Measurements from ENCODE around the gene PXDC1. TPM values are rescaled to one million over a fixed set of nuclear protein-coding genes. Genes with fewer than 3 reads are reported as not detected.
"Not testable (repeated sequence)": the region's sequence is repeated elsewhere in the genome, so short reads cannot be mapped to it uniquely, and the experiment has no call there.

Gene PXDC1
- total RNA-seq, 1 donor, result 39.4 TPM

DNA sequence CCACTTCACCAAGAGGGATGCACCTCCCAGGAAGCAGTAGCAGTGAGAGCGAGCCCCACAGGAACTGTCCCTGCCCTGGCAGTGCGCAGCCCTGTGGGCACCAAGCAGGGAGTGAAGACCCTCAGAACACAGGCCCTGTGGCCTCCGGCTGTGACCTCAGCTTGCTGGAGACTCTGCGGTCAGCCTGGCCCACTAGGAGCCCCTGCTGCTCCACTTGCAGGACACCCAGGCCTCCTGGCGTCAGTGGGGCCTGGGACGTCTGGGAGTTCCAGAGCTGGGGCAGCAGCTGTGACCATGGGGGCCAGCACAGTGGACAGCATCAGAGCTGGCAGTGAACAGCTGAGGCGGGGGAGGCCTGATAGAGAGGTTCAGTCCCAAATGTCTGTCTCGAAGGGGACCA lies 28.3 kb downstream of the PXDC1 start:
- H3K4me3 ChIP-seq (ENCODE audit: low read depth, low read length), result no peak overlapping the region
- TF ChIP-seq, protein P1, sequence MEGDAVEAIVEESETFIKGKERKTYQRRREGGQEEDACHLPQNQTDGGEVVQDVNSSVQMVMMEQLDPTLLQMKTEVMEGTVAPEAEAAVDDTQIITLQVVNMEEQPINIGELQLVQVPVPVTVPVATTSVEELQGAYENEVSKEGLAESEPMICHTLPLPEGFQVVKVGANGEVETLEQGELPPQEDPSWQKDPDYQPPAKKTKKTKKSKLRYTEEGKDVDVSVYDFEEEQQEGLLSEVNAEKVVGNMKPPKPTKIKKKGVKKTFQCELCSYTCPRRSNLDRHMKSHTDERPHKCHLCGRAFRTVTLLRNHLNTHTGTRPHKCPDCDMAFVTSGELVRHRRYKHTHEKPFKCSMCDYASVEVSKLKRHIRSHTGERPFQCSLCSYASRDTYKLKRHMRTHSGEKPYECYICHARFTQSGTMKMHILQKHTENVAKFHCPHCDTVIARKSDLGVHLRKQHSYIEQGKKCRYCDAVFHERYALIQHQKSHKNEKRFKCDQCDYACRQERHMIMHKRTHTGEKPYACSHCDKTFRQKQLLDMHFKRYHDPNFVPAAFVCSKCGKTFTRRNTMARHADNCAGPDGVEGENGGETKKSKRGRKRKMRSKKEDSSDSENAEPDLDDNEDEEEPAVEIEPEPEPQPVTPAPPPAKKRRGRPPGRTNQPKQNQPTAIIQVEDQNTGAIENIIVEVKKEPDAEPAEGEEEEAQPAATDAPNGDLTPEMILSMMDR (IDR thresholded peaks at IDR 0.05; ENCODE audit: insufficient read depth, low read length), result no peak
- DNase-seq (ENCODE audit: low read depth), result no peak

DNA sequence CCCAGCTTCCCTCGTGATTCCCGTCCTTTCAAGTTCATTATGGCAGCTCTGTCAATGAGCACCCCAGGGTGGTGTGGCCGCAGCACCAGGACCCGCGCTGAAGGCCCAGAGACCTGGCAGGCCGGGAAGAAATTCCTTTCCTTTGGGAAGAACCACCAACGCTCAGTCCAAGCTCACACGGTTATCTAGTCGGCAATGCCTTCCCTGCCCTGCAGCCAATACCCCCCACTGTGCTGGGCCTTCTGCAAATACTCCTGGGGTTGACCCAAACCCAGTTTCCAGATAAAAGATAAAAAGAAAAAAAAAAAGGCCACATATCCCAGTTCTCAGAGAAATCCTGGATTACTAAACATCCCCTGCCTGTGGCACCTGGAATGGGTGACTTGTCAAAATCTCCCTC lies 28.7 kb downstream of the PXDC1 start:
- no peak for DNase-seq (ENCODE audit: low read depth)
- TF ChIP-seq, protein P1 (IDR thresholded peaks at IDR 0.05; ENCODE audit: insufficient read depth, low read length), result no peak
- H3K4me3 ChIP-seq (ENCODE audit: low read depth, low read length), result no peak overlapping the region

DNA sequence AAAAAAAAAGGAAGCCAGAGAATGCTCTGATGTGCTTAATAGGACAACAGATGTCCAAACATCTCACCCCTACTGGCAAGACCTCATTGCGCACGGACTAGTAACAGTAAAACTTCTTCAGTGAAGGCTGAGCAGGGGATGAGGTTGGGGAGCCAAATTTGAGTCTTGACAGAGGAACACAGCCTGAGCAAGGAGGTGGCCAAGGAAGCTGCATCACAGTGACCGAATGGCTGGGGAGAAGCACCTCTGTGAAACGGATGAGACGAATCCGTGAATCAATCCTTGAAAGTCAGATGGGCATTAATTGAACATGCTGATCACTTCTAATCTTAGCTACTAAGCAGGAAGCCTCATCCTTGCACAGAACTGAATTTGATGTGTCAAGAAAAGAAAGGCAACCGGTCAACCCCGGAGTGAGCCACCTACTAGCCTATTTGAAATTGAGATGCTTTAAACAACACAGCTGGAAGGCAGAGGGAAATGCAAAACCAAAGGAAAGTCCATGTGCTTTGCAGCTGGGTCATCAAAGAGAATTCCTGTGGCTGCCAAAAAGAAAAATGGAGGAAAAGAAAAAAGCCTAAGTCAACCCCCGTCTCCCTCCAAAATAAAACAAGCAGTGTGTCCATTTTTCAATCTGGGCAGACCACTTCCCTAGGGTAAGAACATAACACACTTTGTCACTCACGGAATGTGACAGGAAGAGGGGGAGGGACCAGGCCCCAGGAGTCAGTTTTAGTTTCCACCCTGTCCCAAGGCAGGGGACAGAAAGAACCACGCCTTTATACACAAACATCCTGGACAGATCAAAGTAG lies 29.5 kb downstream of the PXDC1 start:
- TF ChIP-seq, protein P1 (IDR thresholded peaks at IDR 0.05; ENCODE audit: insufficient read depth, low read length), result no peak
- no peak overlapping the region for H3K4me3 ChIP-seq (ENCODE audit: low read depth, low read length)
- DNase-seq (ENCODE audit: low read depth), result no peak

DNA sequence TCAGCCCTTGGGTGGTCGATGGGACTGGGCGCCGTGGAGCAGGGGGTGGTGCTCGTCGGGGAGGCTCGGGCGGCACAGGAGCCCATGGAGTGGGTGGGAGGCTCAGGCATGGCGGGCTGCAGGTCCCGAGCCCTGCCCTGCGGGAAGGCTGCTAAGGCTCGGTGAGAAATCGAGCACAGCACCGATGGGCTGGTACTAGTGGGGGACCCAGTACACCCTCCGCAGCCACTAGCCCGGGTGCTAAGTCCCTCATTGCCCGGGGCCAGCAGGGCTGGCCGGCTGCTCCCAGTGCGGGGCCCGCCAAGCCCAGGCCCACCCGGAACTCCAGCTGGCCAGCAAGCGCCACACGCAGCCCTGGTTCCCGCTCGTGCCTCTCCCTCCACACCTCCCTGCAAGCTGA lies 30.7 kb downstream of the PXDC1 start:
- not testable (repeated sequence) for DNase-seq (ENCODE audit: low read depth); H3K4me3 ChIP-seq (ENCODE audit: low read depth, low read length)

DNA sequence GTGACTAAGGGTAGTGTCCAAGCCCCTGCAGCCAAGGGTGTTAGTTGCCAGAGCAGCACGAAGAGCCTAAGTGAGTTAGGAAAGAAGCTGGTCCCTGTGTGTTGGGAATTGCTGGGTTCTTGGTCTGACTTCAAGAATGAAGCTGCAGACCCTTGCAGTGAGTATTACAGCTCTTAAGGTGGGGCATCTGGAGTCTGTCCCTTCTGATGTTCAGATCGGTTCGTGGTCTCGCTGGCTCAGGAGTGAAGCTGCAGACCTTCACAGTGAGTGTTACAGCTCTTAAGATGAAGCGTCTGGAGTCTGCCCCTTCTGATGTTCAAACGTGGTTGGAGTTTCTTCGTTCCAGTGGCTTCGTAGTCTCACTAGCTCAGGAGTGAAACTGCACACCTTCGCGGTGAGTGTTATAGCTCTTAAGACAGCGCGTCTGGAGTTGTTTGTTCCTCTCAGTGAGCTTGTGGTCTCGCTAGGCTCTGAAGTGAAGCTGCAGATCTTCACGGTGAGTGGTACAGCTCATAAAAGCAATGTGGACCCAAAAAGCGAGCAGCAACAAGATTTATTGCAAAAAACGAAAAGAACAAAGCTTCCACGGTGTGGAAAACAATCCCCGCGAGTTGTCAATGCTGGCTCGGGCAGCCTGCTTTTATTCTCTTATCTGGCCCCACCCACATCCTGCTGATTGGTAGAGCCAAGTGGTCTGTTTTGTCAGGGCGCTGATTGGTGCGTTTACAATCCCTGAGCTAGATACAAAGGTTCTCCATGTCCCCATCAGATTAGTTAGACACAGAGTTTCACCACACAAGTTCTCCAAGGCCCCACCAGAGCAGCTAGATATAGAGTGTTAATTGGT lies 31.8 kb downstream of the PXDC1 start:
- TF ChIP-seq, protein P1 (IDR thresholded peaks at IDR 0.05; ENCODE audit: insufficient read depth, low read length), result no peak
- no peak for DNase-seq (ENCODE audit: low read depth)
- no peak overlapping the region for H3K4me3 ChIP-seq (ENCODE audit: low read depth, low read length)

DNA sequence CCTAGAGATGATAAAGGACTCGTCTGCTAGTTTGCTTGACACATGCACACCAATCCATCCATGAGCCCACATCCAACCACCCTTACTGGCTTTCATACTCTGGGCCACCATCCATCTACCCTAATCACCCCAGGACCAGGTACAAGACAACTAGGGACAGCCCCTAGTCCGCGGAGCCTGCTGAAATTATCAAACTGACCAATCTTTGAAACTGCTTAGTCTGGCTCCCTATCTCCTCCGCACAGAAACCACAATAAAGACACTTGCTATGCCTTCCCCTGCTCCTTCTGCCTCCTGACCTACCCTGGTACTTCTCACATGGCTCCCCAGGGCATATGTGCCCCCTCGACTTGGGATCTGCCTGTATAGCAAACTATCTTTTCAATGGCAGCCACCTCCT lies 33.1 kb downstream of the PXDC1 start:
- no peak overlapping the region for H3K4me3 ChIP-seq (ENCODE audit: low read depth, low read length)
- TF ChIP-seq, protein P1 (IDR thresholded peaks at IDR 0.05; ENCODE audit: insufficient read depth, low read length), result no peak

DNA sequence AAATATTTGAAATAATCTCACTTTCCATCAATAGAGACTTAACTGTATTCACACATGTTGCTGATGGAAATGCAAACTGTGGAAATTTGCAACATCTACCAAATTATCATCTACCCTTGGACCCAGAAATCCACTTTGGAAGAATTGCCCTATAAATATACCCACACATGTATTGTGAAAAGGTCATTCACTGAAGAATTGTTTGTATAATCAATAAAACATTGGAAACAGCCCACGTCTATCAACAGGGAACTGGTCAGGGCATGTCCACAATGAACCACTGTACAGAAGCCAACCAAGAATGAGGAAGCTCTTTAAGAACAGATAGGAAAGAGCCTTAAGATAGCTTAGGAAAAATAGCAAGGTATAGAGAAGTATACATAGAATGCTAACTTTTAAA lies 36.2 kb downstream of the PXDC1 start:
- no peak overlapping the region for H3K4me3 ChIP-seq (ENCODE audit: low read depth, low read length)
- TF ChIP-seq, protein P1 (IDR thresholded peaks at IDR 0.05; ENCODE audit: insufficient read depth, low read length), result no peak
- DNase-seq (ENCODE audit: low read depth), result no peak

More for the DNA sequence above, 33.1 kb downstream of the PXDC1 start:
- no peak for DNase-seq (ENCODE audit: low read depth)
